Astrocyte of the spinal cord (primary cell): ENCODE data around the gene BNC2.

Experiments used
- DNase-seq: peaks from one replicate; pipeline ENCODE4 v3.0.0; 2011; ENCODE audit warnings: low read depth, low spot score
- H3K4me3 ChIP-seq: 2 replicates; pipeline ENCODE4 v1.5.1; 2011; ENCODE audit warnings: low read depth, mild to moderate bottlenecking, low read length, moderate library complexity
- in situ Hi-C: cut with HindIII; loops from 2 replicates; pipeline ENCODE4 v1.10.0; 2017; ENCODE audit warnings: low sequenced_read_pairs
- TF ChIP-seq, protein P1 (sequence below): IDR thresholded peaks from 2 replicates; pipeline ENCODE4 v1.5.1; 2012; ENCODE audit warnings: low read depth, mild to moderate bottlenecking, low read length, inconsistent platforms

Gene BNC2

DNA sequence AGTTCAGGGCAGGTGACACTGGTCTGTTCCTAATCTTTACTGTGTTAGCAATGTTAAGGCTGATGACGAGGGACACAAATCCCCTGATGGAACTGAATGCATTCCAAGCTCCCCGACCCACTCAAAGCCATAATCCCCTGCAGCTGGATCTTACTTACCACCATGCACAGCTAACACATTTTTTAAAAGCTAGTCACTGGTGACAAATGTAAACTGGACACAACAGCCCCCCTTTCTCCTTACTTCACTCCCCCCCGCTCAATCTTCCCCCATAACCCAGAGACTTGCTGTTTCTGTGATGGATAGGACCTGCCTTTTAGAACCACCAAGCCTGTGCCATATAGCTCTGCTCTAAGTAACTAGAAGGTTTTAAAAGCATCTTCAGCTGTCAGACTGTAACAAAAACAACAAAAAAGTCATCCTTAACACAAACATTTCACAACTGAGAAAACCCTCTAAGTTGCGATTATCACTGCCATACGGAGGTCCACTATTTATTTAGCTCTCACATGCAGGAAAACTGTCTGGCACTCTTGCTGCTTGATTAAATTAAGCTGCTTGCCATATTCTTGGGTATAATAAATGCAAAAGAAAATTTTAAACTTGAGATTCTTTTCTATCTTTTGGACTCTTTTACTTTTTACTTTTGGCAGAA is 44.4 kb downstream of the BNC2 start:
- H3K4me3 ChIP-seq: no peak overlapping the region
- peak; percentile 69 for DNase-seq
- in situ Hi-C loops: no loop called here
- TF ChIP-seq, protein P1, sequence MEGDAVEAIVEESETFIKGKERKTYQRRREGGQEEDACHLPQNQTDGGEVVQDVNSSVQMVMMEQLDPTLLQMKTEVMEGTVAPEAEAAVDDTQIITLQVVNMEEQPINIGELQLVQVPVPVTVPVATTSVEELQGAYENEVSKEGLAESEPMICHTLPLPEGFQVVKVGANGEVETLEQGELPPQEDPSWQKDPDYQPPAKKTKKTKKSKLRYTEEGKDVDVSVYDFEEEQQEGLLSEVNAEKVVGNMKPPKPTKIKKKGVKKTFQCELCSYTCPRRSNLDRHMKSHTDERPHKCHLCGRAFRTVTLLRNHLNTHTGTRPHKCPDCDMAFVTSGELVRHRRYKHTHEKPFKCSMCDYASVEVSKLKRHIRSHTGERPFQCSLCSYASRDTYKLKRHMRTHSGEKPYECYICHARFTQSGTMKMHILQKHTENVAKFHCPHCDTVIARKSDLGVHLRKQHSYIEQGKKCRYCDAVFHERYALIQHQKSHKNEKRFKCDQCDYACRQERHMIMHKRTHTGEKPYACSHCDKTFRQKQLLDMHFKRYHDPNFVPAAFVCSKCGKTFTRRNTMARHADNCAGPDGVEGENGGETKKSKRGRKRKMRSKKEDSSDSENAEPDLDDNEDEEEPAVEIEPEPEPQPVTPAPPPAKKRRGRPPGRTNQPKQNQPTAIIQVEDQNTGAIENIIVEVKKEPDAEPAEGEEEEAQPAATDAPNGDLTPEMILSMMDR: no peak

DNA sequence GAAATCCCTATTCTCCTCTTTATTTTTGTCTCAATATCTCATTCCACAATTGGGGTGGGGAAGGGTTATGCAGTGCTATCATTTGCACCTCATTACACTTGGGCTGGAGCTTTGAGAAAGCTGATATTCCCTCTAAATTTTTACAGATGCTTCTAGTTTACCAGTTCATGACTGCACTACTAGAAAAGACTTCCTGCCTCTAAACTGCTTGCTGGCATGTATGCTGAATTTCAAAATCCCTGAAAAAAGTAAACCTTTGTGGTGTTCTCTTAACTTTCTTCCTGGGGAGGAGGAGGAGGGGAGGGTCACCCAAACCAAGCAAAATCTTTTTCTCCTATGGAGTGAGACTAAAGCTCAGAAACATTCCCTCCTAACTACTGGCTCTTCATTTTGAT is 45.1 kb downstream of the BNC2 start:
- H3K4me3 ChIP-seq: no peak overlapping the region
- DNase-seq: peak; percentile 52
- TF ChIP-seq, protein P1: no peak
- in situ Hi-C loops: no loop called here

DNA sequence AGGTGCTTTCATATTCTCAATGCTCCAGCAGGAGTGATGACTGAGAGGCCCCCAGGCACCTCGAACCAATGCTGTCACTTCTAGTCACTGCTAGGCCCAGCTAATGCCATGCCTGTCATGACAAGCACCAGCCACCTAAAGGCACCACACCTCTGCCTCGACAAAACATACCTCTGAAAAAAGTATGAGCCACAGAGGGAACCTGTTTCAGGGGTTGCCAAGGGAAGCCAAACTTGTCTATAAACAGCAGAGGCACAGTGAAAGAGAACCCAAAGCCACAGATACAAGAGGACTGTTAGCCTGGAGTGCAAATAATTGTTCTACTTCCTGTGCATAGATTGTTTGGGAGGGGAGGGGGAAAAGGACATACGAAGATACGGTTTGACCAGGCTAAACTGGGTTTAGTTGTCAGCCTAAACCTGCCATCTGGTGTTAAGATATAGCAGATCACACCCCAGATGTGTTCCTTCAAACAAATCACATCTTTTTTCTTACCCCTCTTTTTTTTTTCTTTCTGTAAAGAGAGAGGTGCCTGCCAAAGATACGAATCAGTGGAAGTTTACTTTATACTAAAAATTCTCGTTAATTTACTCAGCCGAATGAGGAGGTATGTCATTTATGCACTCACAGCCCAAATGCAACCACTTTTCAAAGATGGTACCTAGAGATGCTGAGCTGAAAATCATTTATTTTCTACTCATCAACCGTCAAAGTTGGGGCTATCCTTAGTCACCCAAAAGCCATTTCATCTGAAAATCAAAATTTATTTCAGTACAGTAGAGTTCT is 45.7 kb downstream of the BNC2 start:
- DNase-seq: peak; percentile 45
- in situ Hi-C loops: no loop called here

DNA sequence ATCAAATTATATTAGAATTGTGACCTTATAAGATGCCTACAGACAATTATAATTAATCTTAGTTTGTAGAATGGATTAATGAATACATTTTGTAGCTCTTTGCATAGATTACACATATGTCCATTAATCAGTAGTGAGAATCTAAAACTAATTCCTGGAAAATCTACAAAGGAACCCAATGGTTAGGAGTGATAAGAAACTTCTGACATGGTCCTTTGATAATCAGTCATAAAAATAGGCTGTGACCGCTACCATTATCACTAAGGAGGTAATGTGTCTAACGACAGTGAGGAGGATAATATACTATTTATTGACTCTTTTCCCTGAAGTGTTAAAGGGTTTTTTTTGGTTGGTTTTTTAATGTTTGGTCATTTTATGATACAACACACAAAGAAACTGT is 46.6 kb downstream of the BNC2 start:
- no peak overlapping the region for H3K4me3 ChIP-seq
- DNase-seq: no peak
- in situ Hi-C loops: no loop called here
- TF ChIP-seq, protein P1: no peak

More for the DNA sequence above, 45.7 kb downstream of the BNC2 start:
- TF ChIP-seq, protein P1: peak; percentile 4
- no peak overlapping the region for H3K4me3 ChIP-seq

DNA sequence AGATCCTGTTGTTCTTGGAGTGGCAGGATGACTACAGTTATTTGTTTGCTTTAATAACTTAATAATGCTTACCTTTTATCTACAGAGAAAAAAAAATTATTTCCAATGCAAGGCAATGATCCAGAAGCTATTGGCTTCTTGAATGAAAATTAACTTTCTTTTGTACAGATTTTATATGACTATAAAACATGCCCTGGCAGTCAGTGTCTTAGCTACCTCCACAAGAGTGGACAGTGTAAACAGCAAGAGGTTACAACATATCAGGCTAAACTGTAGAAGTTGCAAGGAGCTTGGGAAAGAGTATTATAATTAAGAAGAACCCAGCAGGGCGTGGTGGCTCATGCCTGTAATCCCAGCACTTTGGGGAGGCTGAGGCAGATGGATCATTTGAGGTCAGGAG is 49.1 kb downstream of the BNC2 start:
- in situ Hi-C loops: no loop called here
- TF ChIP-seq, protein P1: no peak
- H3K4me3 ChIP-seq: no peak overlapping the region
- DNase-seq: no peak

DNA sequence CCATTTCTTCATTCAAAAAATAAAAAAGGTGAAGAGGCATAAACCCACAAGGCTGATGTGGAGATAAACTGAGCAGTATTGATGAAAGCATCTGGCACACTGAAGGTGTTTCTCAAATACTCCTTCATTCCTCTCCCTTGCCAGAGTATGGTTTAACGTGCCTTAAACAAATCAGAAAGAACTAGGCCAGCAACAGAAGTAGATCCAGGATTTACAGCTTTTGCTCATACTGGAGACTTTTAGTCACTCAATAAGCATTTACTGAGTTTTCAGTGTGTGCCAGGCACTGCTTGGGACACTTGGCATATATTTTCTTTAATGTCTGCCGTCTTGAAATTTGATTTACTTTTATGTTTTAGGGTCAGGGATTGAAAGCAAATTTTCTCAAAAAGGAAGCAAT is 53.0 kb downstream of the BNC2 start:
- TF ChIP-seq, protein P1: no peak
- in situ Hi-C loops: no loop called here
- no peak overlapping the region for H3K4me3 ChIP-seq

More for the DNA sequence above, 53.0 kb downstream of the BNC2 start:
- DNase-seq: no peak
